Activated CD8-positive, alpha-beta memory T cell treated with anti-CD3 and anti-CD28 coated beads, Interleukin-2, amount 50 U/mL, for 24 hours (primary cell): ENCODE data around the gene PPIP5K2.

ENCODE experiments used
- DNase-seq: peaks from one replicate; pipeline ENCODE4 v3.0.0-alpha.2; 2020; ENCODE audit errors: extremely low read depth

The PPIP5K2 gene

GRCh38 chr5:103245761-103246160 is 125.7 kb downstream of the PPIP5K2 start:
- DNase-seq, result no peak

GRCh38 chr5:103247118-103247517 is 127.0 kb downstream of the PPIP5K2 start:
- DNase-seq, result no peak

- no peak for DNase-seq
Measured at GRCh38 chr5:103249068-103249467, 129.0 kb downstream of the PPIP5K2 start.

- no peak for DNase-seq
Measured at GRCh38 chr5:103254921-103255320, 134.8 kb downstream of the PPIP5K2 start.

GRCh38 chr5:103255691-103256090 is 135.6 kb downstream of the PPIP5K2 start:
- no peak for DNase-seq

- DNase-seq, result no peak
Measured at GRCh38 chr5:103256178-103256577, 136.1 kb downstream of the PPIP5K2 start.

- DNase-seq, result peak; percentile 83
Measured at GRCh38 chr5:103258368-103258956, 138.4 kb downstream of the PPIP5K2 start, which contains the start of gene MACIR. TSS of gene MACIR (plus strand) at chr5:103258763. CDS start at chr5:103275920, 17,157 bp downstream.

- peak; percentile 9 for DNase-seq
Measured at GRCh38 chr5:103258957-103259704, 139.0 kb downstream of the PPIP5K2 start.

- no peak for DNase-seq
Measured at GRCh38 chr5:103259705-103260355, 139.7 kb downstream of the PPIP5K2 start.

- DNase-seq, result no peak
Measured at GRCh38 chr5:103260951-103261350, 140.8 kb downstream of the PPIP5K2 start.
